Measurements from ENCODE around the gene FMN2. TPM values are rescaled to one million over a fixed set of nuclear protein-coding genes. Genes with fewer than 3 reads are reported as not detected.

FMN2 gene
- polyA plus RNA-seq, 3 donors = not detected

DNA sequence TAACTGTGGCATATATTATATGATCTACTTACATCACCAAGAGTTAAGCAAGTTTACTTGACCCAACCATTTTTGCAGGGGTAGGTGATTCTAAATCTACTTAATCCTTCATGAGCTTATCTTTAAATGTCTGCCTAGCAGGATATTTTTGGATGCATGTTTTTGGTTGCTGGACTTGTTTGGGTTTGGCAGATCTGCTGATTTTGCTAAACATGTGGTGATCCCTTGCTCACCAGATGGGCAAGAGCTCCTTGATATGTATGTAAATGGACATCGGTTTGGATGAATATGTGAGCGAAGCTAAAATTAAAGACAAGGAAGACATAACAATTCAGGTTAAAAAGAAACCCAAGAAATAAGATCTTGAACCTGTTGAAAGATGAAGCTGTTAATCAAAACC is 36.7 kb downstream of the FMN2 start:
- peaks cover 4 to 8% (median 5%) of the 10 kb centered on the region in 3 donors for H3K27me3 Mint-ChIP-seq (ENCODE audit: low read depth in 3 of 3)
- no peak for DNase-seq
- TF ChIP-seq, protein P1, sequence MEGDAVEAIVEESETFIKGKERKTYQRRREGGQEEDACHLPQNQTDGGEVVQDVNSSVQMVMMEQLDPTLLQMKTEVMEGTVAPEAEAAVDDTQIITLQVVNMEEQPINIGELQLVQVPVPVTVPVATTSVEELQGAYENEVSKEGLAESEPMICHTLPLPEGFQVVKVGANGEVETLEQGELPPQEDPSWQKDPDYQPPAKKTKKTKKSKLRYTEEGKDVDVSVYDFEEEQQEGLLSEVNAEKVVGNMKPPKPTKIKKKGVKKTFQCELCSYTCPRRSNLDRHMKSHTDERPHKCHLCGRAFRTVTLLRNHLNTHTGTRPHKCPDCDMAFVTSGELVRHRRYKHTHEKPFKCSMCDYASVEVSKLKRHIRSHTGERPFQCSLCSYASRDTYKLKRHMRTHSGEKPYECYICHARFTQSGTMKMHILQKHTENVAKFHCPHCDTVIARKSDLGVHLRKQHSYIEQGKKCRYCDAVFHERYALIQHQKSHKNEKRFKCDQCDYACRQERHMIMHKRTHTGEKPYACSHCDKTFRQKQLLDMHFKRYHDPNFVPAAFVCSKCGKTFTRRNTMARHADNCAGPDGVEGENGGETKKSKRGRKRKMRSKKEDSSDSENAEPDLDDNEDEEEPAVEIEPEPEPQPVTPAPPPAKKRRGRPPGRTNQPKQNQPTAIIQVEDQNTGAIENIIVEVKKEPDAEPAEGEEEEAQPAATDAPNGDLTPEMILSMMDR (IDR thresholded peaks at IDR 0.05) = no peak
- H3K9me3 Mint-ChIP-seq = peaks cover 0 to 8% (median 2%) of the 10 kb centered on the region in 7 donors
- Histone ChIP-seq H4K20me1 (ENCODE audit: insufficient read depth, low read length) (no peaks in the 10 kb centered on the region), H3K9ac (ENCODE audit: insufficient read depth, low read length, poor library complexity, severe bottlenecking) (no peak overlapping the region), H2AFZ (ENCODE audit: insufficient read depth, low read depth, low read length, poor library complexity, severe bottlenecking) (no peak overlapping the region), H3K27ac (ENCODE audit: low read depth in 1 of 2, low read length in 2 of 2) (no peak overlapping the region), H3K9me3 (replicated peaks in 1 of 2; ENCODE audit: control insufficient read depth in 1 of 2, insufficient read depth in 1 of 2, low read length in 2 of 2) (no peaks in the 10 kb centered on the region), H3K36me3 (replicated peaks in 1 of 2; ENCODE audit: control insufficient read depth in 1 of 2, insufficient read depth in 2 of 2, low read length in 2 of 2) (no peaks in the 10 kb centered on the region), H3K4me2 (replicated peaks; ENCODE audit: extremely low read depth, low read length, poor library complexity, severe bottlenecking) (no peak overlapping the region), H3K79me2 (ENCODE audit: insufficient read depth, low read length) (no peaks in the 10 kb centered on the region), H3K4me1 (ENCODE audit: control insufficient read depth in 1 of 2, insufficient read depth in 2 of 2, low read length in 2 of 2) (no peaks in the 10 kb centered on the region), H3K4me3 (replicated peaks in 1 of 3; ENCODE audit: low read depth in 2 of 3, low read length in 3 of 3) (no peak overlapping the region), H3K27me3 (ENCODE audit: control insufficient read depth in 2 of 2, insufficient read depth in 2 of 2, low read length in 2 of 2) (no peaks in the 10 kb centered on the region)
- H3K4me1 Mint-ChIP-seq = no peaks in the 10 kb centered on the region
- intact Hi-C loops (cut with micrococcal nuclease) = no loop called here
- H3K4me3 Mint-ChIP-seq = no peak overlapping the region
- H3K36me3 Mint-ChIP-seq = no peaks in the 10 kb centered on the region
- no peak overlapping the region for H3K27ac Mint-ChIP-seq
- no CpG with 5 or more reads among the region's 2 CpGs for WGBS (ENCODE audit: insufficient coverage)

DNA sequence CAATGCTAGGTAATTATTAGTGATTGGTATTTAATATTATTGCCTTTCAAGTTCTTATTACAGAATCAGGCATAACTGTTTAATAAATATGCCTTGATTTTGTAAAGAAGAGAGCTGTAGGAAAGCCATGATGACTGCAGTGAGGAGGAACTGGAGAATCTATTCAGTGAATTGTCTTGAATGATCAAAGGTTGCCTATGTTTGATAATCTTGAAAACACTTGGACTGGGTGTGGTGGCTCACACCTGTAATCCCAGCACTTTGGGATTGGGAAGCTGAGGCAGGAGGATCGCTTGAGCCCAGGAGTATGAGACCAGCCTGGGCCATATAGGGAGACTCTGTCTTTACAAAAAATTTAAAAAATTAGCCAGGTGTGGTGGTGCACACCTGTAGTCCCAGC is 42.4 kb downstream of the FMN2 start:
- Histone ChIP-seq H3K79me2 (ENCODE audit: insufficient read depth, low read length) (no peaks in the 10 kb centered on the region), H3K4me2 (replicated peaks; ENCODE audit: extremely low read depth, low read length, poor library complexity, severe bottlenecking) (no peak overlapping the region), H3K4me1 (ENCODE audit: control insufficient read depth in 1 of 2, insufficient read depth in 2 of 2, low read length in 2 of 2) (no peaks in the 10 kb centered on the region), H2AFZ (ENCODE audit: insufficient read depth, low read depth, low read length, poor library complexity, severe bottlenecking) (no peak overlapping the region), H3K4me3 (replicated peaks in 1 of 3; ENCODE audit: low read depth in 2 of 3, low read length in 3 of 3) (no peak overlapping the region), H4K20me1 (ENCODE audit: insufficient read depth, low read length) (no peaks in the 10 kb centered on the region), H3K27ac (ENCODE audit: low read depth in 1 of 2, low read length in 2 of 2) (no peak overlapping the region), H3K9ac (ENCODE audit: insufficient read depth, low read length, poor library complexity, severe bottlenecking) (no peak overlapping the region), H3K36me3 (replicated peaks in 1 of 2; ENCODE audit: control insufficient read depth in 1 of 2, insufficient read depth in 2 of 2, low read length in 2 of 2) (no peaks in the 10 kb centered on the region), H3K27me3 (ENCODE audit: control insufficient read depth in 2 of 2, insufficient read depth in 2 of 2, low read length in 2 of 2) (no peaks in the 10 kb centered on the region), H3K9me3 (replicated peaks in 1 of 2; ENCODE audit: control insufficient read depth in 1 of 2, insufficient read depth in 1 of 2, low read length in 2 of 2) (no peaks in the 10 kb centered on the region)
- DNase-seq = no peak
- no peaks in the 10 kb centered on the region for H3K36me3 Mint-ChIP-seq
- no peak overlapping the region for H3K27ac Mint-ChIP-seq
- H3K27me3 Mint-ChIP-seq (ENCODE audit: low read depth in 3 of 3) = peaks cover 2 to 9% (median 3%) of the 10 kb centered on the region in 3 donors
- H3K9me3 Mint-ChIP-seq = peaks cover 0 to 7% (median 2%) of the 10 kb centered on the region in 7 donors
- TF ChIP-seq, protein P1 (IDR thresholded peaks at IDR 0.05) = no peak
- intact Hi-C loops (cut with micrococcal nuclease) = no loop called here
- H3K4me3 Mint-ChIP-seq = no peak overlapping the region
- no CpG with 5 or more reads among the region's 1 CpG for WGBS (ENCODE audit: insufficient coverage)
- no peaks in the 10 kb centered on the region for H3K4me1 Mint-ChIP-seq
